HepG2 (cell line): ENCODE measurements around the gene STRN3. TPM values are rescaled to one million over a fixed set of nuclear protein-coding genes. Genes with fewer than 3 reads are reported as not detected.

Source experiments
- ATF3 ChIP-seq: sonication (generic); formaldehyde crosslinking; IDR thresholded peaks from 2 replicates; pipeline ENCODE4 v1.4.0; 2020; ENCODE audit warnings: missing genetic modification reagents
- BRCA1 ChIP-seq: sonication (generic); formaldehyde crosslinking; IDR thresholded peaks from 2 replicates; pipeline ENCODE4 v1.4.0; 2020; ENCODE audit warnings: missing genetic modification reagents
- CBX1 ChIP-seq: IDR thresholded peaks from one replicate; pipeline ENCODE4 v1.6.1; 2016; ENCODE audit warnings: antibody characterized with exemption, low read depth
- CENPT ChIP-seq: sonication (generic); formaldehyde crosslinking; IDR thresholded peaks from 2 replicates; pipeline ENCODE4 v1.8.0; 2022; ENCODE audit warnings: low read depth, mild to moderate bottlenecking, moderate library complexity, missing genetic modification reagents
- GATAD2A ChIP-seq: IDR thresholded peaks from 2 replicates; pipeline ENCODE4 v1.6.1; 2016
- MTF2 ChIP-seq: sonication (generic); formaldehyde crosslinking; IDR thresholded peaks from 2 replicates; pipeline ENCODE4 v1.5.0; 2020; ENCODE audit warnings: missing genetic modification reagents, borderline replicate concordance
- POLR2A ChIP-seq, 2 experiments: IDR thresholded peaks; 2 replicates each; pipeline ENCODE4 v1.6.1; 2011; ENCODE audit warnings: low read depth in 2 of 2, low read length in 2 of 2, mild to moderate bottlenecking in 1 of 2, moderate library complexity in 1 of 2; ENCODE audit not compliant: insufficient read depth in 1 of 2
- POLR2G ChIP-seq: fragments of 200-400 bp; formaldehyde crosslinking; IDR thresholded peaks from 2 replicates; pipeline ENCODE4 v1.6.1; 2018; ENCODE audit warnings: mild to moderate bottlenecking, low read depth, low read length, moderate library complexity
- RBFOX2 ChIP-seq: fragments of 200-400 bp; formaldehyde crosslinking; IDR thresholded peaks from 2 replicates; pipeline ENCODE4 v1.6.1; 2017; ENCODE audit warnings: low read depth, mild to moderate bottlenecking, low read length
- SOX6 ChIP-seq, 2 experiments: fragments of 450-650 bp in 1 of 2; sonication (generic) in 1 of 2; formaldehyde crosslinking in 1 of 2; IDR thresholded peaks; 2 replicates each; pipeline versions ENCODE4 v1.4.0 to v1.6.1; 2017 to 2020; ENCODE audit warnings: antibody characterized with exemption in 1 of 2, mild to moderate bottlenecking in 1 of 2, missing genetic modification reagents in 1 of 2
- ZBTB38 ChIP-seq: sonication (generic); formaldehyde crosslinking; IDR thresholded peaks from 2 replicates; pipeline ENCODE4 v1.5.1; 2020; ENCODE audit warnings: mild to moderate bottlenecking, missing genetic modification reagents
- ZC3H13 ChIP-seq: sonication (generic); formaldehyde crosslinking; IDR thresholded peaks from 2 replicates; pipeline ENCODE4 v1.8.1; 2023; ENCODE audit warnings: mild to moderate bottlenecking, missing genetic modification reagents, moderate library complexity
- ZFP36 ChIP-seq: fragments of 150-350 bp; IDR thresholded peaks from 2 replicates; pipeline ENCODE4 v1.6.1; 2018; ENCODE audit warnings: borderline replicate concordance, low read length, low read depth; ENCODE audit not compliant: partially characterized antibody
- ZNF232 ChIP-seq: sonication (generic); formaldehyde crosslinking; IDR thresholded peaks from 2 replicates; pipeline ENCODE4 v1.4.0; 2020; ENCODE audit warnings: missing genetic modification reagents, borderline replicate concordance
- ZNF577 ChIP-seq: sonication (generic); formaldehyde crosslinking; IDR thresholded peaks from 2 replicates; pipeline ENCODE4 v1.4.0; 2020; ENCODE audit warnings: mild to moderate bottlenecking, low read depth, missing genetic modification reagents, borderline replicate concordance
- ZNF772 ChIP-seq: sonication (generic); formaldehyde crosslinking; IDR thresholded peaks from 2 replicates; pipeline ENCODE4 v1.5.0; 2020; ENCODE audit warnings: mild to moderate bottlenecking, missing genetic modification reagents
- ZNF816 ChIP-seq: sonication (generic); formaldehyde crosslinking; IDR thresholded peaks from 2 replicates; pipeline ENCODE4 v1.8.0; 2022; ENCODE audit warnings: missing genetic modification reagents, mild to moderate bottlenecking, borderline replicate concordance
- ZNF883 ChIP-seq: sonication (generic); formaldehyde crosslinking; IDR thresholded peaks from 2 replicates; pipeline ENCODE4 v1.5.1; 2020; ENCODE audit warnings: mild to moderate bottlenecking, missing genetic modification reagents; ENCODE audit errors: not compliant biosample characterization
- polyA plus RNA-seq, 8 experiments: library from polyadenylated mRNA; depleted of rRNA in 3 of 8; stranded (reverse) in 7 of 8; unstranded in 1 of 8; fragments of >200 nt; fragmentation: Illumina TruSeq in 4 of 8; extraction: Trizol in 4 of 8; gene quantifications; 2 replicates each; pipeline versions ENCODE4 v1.2.1 to v1.2.3, GENCODE V29; 2011 to 2016; ENCODE audit warnings: low read depth in 4 of 8, missing spikeins in 1 of 8, mixed read lengths in 1 of 8; ENCODE audit not compliant: insufficient read depth in 1 of 8
- total RNA-seq, 5 experiments: library from RNA; depleted of rRNA; stranded (reverse); fragments of >200 nt; fragmentation: Illumina TruSeq; extraction: Trizol; gene quantifications; 2 replicates each; pipeline ENCODE4 v1.2.3, GENCODE V29; 2016; ENCODE audit warnings: low read depth in 1 of 5
- TF ChIP-seq, protein P1 (sequence below): sonication (generic); formaldehyde crosslinking; conservative IDR thresholded peaks from 2 replicates; pipeline ENCODE4 v1.8.1; 2023; ENCODE audit warnings: missing genetic modification reagents
- TF ChIP-seq, protein P2 (sequence below): sonication (generic); formaldehyde crosslinking; IDR thresholded peaks from 2 replicates; pipeline ENCODE4 v1.5.0; 2020; ENCODE audit warnings: mild to moderate bottlenecking, missing genetic modification reagents
- TF ChIP-seq, protein P3 (sequence below): sonication (generic); formaldehyde crosslinking; IDR thresholded peaks from 2 replicates; pipeline ENCODE4 v1.9.0; 2021; ENCODE audit warnings: missing genetic modification reagents, borderline replicate concordance

STRN3 gene
- total and polyA plus RNA-seq, 2 of the 13 experiments (the other 11 are each of a cell fraction or from before 2014, with no cell fraction given) = 49.4 to 123 TPM

DNA sequence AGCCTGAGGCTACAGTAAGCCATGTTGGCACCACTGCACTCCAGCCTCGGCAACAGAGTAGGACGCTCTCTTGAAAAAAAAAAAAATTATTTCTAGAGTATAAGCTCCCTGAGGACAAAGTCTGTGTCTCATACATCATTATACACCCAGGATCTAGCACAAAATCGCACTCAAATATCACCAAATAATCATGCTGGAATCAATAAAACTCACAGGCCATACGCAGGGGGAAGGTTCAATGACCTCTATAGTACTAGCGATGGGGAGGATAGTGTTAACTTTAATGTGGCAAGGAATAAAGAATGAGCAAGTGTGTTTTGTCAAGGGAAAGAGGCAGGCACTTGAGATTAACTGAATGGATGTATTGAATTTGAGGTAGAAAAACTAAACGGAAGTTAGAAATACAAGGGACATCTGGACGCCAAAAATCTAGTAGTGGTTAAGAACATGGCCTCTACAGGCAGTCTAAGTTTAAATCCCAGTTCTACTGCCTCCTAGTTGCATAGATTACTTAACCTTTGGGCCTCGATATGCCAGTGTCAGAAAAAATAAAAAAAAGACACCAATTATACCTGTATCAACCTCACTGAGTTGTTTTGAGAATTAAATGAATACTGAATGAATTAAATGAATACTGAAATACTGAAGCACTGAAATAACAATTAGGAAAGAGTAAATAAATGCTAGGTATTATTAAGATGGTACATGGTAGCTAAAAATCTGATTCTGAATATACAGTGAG, 5.2 kb downstream of the STRN3 start (continued):
- TF ChIP-seq, protein P1, sequence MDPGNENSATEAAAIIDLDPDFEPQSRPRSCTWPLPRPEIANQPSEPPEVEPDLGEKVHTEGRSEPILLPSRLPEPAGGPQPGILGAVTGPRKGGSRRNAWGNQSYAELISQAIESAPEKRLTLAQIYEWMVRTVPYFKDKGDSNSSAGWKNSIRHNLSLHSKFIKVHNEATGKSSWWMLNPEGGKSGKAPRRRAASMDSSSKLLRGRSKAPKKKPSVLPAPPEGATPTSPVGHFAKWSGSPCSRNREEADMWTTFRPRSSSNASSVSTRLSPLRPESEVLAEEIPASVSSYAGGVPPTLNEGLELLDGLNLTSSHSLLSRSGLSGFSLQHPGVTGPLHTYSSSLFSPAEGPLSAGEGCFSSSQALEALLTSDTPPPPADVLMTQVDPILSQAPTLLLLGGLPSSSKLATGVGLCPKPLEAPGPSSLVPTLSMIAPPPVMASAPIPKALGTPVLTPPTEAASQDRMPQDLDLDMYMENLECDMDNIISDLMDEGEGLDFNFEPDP = 0 out of 2 replicates have a peak, but pooled peaks have one; percentile 11
- TF ChIP-seq, protein P2, sequence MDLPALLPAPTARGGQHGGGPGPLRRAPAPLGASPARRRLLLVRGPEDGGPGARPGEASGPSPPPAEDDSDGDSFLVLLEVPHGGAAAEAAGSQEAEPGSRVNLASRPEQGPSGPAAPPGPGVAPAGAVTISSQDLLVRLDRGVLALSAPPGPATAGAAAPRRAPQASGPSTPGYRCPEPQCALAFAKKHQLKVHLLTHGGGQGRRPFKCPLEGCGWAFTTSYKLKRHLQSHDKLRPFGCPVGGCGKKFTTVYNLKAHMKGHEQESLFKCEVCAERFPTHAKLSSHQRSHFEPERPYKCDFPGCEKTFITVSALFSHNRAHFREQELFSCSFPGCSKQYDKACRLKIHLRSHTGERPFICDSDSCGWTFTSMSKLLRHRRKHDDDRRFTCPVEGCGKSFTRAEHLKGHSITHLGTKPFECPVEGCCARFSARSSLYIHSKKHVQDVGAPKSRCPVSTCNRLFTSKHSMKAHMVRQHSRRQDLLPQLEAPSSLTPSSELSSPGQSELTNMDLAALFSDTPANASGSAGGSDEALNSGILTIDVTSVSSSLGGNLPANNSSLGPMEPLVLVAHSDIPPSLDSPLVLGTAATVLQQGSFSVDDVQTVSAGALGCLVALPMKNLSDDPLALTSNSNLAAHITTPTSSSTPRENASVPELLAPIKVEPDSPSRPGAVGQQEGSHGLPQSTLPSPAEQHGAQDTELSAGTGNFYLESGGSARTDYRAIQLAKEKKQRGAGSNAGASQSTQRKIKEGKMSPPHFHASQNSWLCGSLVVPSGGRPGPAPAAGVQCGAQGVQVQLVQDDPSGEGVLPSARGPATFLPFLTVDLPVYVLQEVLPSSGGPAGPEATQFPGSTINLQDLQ (CRISPR knock-in tag) = no peak
- TF ChIP-seq POLR2G (peak; percentile 31; the same call in 1 of the 2 replicates), ZNF772 (CRISPR knock-in tag) (0 out of 2 replicates have a peak, but pooled peaks have one; percentile 36), BRCA1 (no peak), MTF2 (CRISPR knock-in tag) (no peak), ZNF232 (CRISPR knock-in tag) (no peak), GATAD2A (CRISPR knock-in tag) (no peak), ZBTB38 (no peak), ATF3 (CRISPR knock-in tag) (no peak), ZFP36 (no peak), ZNF577 (CRISPR knock-in tag) (no peak), SOX6 (IDR thresholded peaks at IDR 0.05) (no peak), SOX6 (CRISPR knock-in tag; IDR thresholded peaks at IDR 0.05) (no peak), ZC3H13 (CRISPR knock-in tag) (no peak), POLR2A (IDR thresholded peaks at IDR 0.05; ENCODE audit: insufficient read depth in 1 of 2, low read depth in 2 of 2, low read length in 2 of 2) (0 out of 4 replicates have a peak, but pooled peaks of 1 of the 2 experiments have one; percentile 0), RBFOX2 (peak; percentile 52), CBX1 (no peak), CENPT (CRISPR knock-in tag) (no peak), ZNF883 (CRISPR knock-in tag) (no peak), ZNF816 (CRISPR knock-in tag) (0 out of 2 replicates have a peak, but pooled peaks have one; percentile 45)
- TF ChIP-seq, protein P3, sequence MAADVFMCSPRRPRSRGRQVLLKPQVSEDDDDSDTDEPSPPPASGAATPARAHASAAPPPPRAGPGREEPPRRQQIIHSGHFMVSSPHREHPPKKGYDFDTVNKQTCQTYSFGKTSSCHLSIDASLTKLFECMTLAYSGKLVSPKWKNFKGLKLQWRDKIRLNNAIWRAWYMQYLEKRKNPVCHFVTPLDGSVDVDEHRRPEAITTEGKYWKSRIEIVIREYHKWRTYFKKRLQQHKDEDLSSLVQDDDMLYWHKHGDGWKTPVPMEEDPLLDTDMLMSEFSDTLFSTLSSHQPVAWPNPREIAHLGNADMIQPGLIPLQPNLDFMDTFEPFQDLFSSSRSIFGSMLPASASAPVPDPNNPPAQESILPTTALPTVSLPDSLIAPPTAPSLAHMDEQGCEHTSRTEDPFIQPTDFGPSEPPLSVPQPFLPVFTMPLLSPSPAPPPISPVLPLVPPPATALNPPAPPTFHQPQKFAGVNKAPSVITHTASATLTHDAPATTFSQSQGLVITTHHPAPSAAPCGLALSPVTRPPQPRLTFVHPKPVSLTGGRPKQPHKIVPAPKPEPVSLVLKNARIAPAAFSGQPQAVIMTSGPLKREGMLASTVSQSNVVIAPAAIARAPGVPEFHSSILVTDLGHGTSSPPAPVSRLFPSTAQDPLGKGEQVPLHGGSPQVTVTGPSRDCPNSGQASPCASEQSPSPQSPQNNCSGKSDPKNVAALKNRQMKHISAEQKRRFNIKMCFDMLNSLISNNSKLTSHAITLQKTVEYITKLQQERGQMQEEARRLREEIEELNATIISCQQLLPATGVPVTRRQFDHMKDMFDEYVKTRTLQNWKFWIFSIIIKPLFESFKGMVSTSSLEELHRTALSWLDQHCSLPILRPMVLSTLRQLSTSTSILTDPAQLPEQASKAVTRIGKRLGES (CRISPR knock-in tag) = no peak
